ENCODE measurements around the gene MICAL2.

The MICAL2 gene

DNA sequence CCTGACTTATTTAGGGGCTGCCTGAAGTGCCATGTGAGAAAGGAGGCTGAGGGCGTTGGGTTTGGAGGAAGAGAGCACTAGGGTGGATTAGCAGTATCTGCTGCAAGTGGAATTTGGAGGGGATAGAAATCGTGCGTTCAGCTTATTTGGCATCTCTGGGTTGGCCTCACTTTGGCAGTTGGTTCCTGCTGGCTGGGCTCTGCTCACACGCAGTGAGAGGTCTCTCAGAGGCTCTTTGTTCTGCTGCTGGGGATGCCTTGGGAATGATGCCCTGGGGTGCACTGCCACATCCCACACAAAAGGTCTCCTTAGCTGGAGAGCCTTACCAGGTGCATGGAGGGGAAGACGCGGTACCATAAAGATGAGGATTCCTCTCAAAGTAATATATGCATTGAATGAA is 17.7 kb upstream of the MICAL2 start:
- DNase-seq (ENCODE audit: low read depth), result no peak
- no peak overlapping the region for H3K4me3 ChIP-seq (ENCODE audit: low read depth, low read length)
- TF ChIP-seq CTCF (IDR thresholded peaks at IDR 0.05; ENCODE audit: low read depth, low read length, missing control alignments), result no peak

DNA sequence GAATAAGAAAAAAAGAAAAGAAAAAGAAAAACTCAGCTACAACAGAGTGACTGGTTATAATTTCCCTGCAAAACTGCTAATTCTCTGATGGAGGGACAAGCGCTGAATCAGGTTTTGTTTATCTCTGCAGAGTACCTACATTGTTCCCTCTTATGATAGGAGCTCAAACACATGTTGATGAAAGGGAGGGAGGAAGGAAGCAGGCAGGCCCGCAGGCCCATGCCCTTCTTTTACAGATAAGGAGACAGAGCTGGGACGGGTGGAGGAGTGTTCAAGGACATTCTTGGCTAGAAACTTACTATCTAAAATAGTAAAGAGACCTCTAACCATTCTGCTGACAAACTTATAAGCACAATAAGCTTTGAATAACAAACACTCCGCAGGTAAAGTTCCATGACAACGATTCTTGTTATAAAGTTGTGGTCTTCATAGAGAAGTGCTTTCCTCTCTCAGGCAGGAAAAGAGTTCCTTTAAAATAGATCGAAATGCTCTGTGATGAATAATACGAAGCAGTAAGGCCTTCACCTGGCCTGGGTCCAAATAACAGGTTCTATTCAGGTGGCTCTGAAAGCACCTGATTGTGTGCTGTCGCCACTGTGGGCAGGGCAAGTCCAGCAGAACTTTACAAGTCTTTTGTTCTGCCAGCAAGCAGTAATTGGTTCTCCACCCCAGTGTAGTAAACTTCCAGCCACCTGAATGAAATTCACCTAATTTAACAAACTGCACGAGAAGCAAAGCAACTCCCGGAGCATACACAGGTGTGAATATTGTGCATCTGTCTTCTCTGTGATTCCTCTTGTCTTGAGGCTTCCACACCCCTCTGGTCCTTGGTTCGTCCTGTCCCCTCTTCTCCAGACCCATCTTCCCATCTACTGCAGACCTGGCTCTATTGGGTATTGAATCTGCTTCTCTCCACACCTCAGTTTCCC is 15.3 kb upstream of the MICAL2 start:
- no peak for TF ChIP-seq CTCF (IDR thresholded peaks at IDR 0.05; ENCODE audit: low read depth, low read length, missing control alignments)
- no peak overlapping the region for H3K4me3 ChIP-seq (ENCODE audit: low read depth, low read length)
- DNase-seq (ENCODE audit: low read depth), result no peak

DNA sequence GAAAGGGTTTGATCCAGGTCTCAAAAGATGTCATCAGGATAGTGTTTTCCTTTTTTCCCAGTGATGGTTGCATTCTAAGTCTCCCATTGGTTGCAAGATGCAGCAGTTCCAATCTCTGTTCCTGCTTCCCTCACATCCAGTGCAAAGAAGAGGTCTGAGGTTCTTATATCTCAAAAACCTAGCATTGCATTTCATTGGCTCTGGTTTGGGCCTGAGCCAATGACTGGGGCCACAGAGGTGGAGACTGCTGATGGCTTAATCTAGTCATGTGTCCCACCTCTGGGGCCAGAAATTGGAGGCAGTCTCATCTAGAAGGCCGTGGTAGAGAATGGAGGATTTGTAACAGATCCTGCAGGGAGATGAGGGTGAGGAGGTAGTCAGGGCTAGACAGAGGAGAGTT is 13.2 kb upstream of the MICAL2 start:
- DNase-seq (ENCODE audit: low read depth), result no peak
- no peak overlapping the region for H3K4me3 ChIP-seq (ENCODE audit: low read depth, low read length)
- TF ChIP-seq CTCF (IDR thresholded peaks at IDR 0.05; ENCODE audit: low read depth, low read length, missing control alignments), result no peak

- no peak overlapping the region for H3K4me3 ChIP-seq (ENCODE audit: low read depth, low read length)
- no peak for TF ChIP-seq CTCF (IDR thresholded peaks at IDR 0.05; ENCODE audit: low read depth, low read length, missing control alignments)
- DNase-seq (ENCODE audit: low read depth), result no peak
Observed at GRCh38 chr11:12098601-12099000, 11.8 kb upstream of the MICAL2 start.

DNA sequence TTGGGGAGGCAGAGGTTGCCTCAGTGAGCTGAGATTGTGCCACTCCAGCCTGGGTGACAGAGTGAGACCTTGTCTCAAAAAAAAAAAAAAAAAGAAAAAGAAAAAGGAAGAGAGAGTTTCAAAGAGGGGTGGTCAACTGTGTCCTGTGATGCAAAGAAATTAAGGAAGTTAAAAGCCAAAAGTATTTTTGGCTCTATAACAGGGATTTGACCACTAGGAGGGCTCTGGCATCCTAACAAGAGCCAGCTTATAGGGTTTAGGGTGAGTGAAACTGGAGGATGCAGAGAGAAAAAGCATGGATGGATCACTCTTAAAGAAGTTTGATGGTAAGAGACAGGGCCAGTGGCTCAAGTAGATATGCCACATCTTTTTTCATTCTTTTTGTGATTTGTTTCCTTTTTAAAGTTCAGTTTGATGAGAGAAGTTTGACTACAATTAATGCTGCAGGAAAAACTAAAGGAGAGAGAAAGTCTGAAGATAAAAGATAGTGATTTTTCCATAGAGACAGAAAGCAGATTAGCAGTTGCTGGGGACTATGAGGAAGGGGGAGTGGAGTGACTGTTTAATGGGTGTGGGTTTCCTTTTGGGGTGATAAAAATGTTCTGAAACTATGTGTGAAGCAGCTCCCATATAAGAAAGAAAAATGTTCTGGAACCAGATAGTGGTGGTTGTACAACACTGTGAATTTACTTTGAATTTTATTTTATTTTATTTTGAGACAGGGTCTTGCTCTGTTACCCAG is 11.1 kb upstream of the MICAL2 start:
- TF ChIP-seq CTCF (IDR thresholded peaks at IDR 0.05; ENCODE audit: low read depth, low read length, missing control alignments), result no peak
- no peak overlapping the region for H3K4me3 ChIP-seq (ENCODE audit: low read depth, low read length)
- DNase-seq (ENCODE audit: low read depth), result no peak

- TF ChIP-seq CTCF (IDR thresholded peaks at IDR 0.05; ENCODE audit: low read depth, low read length, missing control alignments), result no peak
- no peak overlapping the region for H3K4me3 ChIP-seq (ENCODE audit: low read depth, low read length)
- no peak for DNase-seq (ENCODE audit: low read depth)
Observed at GRCh38 chr11:12100429-12100828, 10.0 kb upstream of the MICAL2 start.

Measured in GM12864 (cell line).